Stimulated activated CD4-positive, alpha-beta T cell treated with anti-CD3 and anti-CD28 coated beads, Interleukin-12 subunit alpha, Interleukin-12 subunit beta, amount 100 ng/mL, for 4 hours (primary cell): ENCODE results near the gene CORO2A.
"Not testable (repeated sequence)": the region's sequence is repeated elsewhere in the genome, so short reads cannot be mapped to it uniquely, and the experiment has no call there.

Experiments
- DNase-seq: peaks from one replicate; pipeline ENCODE4 v3.0.0-alpha.2; 2020

The CORO2A gene

DNA sequence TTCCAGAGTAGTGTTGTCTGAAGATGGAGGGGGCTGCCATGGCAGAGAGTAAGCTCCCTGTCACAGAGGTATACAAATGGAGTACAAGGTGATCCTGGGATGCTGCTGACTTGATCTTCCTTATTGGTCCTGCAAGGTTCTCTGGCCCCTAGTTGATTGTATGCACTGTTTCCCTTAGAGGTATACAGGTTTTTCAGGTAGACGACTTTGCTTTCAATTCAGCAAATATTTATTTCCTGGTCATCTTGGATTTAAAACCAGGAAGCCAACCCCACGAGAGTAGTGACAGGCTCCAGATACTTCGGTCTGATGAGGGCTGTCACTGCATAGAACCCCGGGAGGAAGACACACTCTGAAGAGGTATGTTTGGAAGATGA lies 56.9 kb downstream of the CORO2A start:
- no peak for DNase-seq

DNA sequence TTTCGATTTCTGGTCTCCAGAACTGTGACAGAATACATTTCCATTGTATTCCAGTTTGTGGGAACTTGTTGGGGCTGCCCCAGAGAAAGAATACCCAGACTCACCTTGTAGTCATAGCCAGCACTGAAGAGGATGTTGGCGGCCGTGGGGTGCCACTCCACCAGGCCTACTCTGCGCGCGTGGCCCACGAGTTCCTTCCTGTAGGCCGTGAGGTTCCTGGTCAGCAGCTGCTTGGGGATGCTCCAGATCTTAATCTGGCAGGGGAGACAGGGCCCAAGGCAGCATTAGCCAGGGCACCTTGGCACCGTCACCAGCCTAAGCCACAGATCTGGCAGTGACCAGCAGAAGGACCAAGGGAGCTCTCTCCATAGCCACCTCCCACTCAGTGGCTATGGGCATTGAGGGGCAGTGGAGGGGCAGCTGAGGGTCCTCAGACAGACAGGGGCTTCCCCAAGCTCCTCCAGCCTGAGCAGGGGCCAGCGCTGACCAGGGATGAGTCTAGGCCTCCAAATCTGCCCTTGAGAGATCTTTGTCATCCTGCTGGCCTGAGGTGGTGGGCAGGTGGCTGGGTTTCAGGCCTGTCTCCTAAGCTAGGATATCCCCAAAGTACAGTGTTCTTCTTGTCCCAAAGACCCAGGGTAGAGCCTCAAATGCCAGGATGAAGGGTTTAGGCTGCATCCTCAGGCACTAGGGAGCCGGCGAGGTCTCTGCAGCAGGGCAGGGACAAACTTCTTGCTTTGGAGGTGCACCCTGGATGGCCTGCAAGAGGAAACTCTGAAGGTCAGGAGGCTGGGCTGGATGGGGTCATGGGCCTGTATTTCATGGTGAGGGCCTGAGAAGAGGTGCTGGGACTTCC lies 57.5 kb downstream of the CORO2A start:
- DNase-seq: no peak

DNA sequence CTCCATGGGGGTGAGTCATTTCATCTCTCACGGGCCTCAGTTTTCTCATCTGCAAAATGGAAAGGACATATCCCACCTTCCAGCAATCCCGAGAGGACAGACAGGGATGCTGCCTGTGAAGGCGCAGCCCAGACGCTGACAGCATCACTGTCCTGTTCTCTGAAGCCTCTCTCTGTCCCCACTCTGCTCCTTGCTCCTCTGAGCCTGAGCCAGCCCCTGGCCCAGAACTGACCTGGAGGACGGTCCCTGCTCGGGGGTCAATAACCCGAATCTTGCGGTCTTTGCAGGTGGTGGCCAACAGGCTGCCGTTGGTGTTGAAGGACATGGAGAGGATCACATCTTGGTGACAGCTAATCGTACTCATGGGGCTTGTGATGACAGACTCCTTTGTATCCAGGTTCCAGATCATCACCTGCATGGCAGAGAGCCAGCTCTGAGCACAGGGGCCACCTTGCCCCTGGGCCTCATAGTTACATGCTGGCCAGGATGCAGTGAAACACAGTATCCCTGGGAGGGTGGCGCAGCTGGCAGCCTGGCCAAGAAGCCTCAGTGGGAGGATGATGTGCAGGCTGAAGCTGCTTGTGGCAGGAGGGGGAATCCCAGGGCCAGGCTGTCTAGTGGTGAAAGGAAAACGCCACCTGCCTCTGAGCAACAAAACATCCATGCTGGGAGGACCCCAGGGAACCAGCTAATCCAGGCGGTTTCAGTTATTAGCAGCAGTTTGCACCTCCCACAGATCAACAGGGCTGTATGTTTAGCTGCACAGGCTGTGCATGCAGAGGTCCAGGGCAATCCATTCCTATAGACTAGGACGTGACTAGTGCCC lies 59.4 kb downstream of the CORO2A start:
- DNase-seq: no peak

DNA sequence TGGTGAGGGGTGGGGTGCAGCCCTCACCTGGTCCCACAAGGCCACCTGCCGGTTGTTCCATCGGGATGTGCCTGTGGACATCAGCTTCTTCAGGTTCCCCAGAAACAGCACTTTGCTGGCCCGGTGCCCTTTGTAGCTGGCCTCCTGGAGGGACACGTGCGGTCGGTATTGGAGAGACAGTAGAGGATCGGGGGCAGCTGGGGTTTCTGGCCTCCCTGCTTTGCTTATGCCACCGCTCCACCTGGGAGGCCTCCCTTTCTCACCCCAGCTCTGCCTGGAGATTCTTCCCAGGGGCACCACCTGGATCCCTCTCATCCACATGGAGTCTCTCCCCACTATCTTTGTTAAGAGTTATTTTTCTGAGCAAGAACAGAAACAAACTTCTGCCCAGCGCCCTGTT lies 60.3 kb downstream of the CORO2A start:
- DNase-seq: no peak

DNA sequence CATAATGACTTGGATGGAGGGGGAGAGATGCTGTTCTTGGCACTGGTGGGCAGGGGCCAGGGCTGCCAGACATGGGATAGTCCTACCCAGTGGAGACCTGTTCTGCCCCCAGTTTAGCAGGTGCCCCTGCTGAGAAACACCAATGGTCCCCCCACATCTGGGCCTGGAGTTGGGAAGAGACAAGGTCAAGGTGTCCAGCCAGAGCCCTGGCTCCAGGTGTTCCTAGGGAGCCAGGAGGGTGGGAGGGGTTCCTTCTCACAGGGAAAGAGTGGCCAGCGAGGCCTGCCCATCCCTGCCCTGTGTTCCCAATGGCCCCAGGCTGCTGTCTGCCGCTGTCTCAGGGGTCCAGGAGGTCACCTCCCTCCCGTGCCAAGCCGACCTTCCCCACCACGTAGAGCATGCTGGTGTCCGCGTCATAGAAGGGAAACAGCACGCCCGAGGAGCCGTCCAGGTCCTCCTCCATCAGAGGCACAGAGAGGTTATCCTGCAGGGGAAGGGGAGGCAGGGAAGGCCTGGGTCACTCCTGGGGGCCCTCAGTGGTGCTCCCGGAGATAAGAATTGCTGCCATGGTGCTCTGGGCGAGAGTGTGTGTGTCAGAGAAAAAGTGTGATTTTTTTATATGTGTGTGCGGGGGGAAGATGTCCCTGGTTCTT lies 61.7 kb downstream of the CORO2A start:
- no peak for DNase-seq

DNA sequence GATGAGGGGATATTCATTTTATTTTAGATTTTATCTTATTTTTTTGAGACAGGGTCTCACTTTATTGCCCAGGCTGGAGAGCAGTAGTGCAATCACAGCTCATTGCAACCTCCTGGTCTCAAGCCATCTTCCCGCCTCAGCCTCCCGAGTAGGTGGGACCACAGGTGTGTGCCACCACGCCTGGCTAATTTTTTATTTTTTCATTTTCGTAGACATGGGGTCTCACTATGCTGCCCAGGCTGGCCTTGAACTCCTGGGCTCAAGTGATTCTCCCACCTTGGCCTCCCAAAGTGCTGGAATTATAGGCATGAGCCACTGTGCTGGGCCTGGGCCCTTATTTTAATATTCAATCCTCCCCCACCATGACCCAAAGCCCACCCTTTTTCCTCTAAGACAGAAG lies 62.4 kb downstream of the CORO2A start:
- not testable (repeated sequence) for DNase-seq

DNA sequence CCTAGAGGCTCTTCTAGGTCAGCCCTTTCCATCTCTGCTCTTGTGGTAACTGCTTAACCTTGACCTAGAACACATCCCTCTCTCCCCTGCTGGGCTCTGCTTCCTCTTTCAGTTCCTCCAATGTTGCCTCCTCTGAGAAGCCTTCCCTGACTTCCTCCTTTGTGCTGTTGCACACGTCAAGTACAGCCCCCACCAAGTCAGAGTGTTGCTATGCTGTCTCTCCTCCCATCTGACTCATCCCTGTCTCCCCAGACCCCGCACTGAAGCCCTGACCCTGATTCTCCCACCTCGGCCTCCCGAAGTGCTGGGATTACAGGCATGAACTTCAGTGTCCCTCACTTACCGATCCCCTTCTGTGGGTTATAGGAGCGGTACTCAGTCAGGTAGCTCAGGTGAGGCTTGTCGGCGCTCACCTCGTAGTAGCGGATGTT lies 63.0 kb downstream of the CORO2A start:
- DNase-seq: no peak

DNA sequence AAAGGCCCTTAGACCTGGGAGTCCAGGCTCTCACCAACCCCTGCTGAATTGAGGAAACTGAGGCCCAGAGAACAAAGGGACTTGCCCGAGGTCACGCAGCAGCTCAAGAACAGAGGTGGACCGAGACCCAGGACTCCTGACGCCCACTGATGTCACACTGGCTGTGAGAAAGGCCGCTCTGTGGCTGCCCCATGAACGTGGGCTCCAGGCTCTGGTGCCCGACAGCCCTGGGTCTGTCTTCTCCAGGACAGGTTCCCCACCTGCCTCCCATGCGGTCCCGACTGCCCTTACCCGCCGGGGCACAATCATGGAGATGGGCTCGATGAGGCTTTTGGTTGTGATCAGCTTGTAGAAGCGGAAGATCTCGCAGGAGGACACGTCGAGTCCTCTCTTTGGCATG lies 64.1 kb downstream of the CORO2A start:
- no peak for DNase-seq

DNA sequence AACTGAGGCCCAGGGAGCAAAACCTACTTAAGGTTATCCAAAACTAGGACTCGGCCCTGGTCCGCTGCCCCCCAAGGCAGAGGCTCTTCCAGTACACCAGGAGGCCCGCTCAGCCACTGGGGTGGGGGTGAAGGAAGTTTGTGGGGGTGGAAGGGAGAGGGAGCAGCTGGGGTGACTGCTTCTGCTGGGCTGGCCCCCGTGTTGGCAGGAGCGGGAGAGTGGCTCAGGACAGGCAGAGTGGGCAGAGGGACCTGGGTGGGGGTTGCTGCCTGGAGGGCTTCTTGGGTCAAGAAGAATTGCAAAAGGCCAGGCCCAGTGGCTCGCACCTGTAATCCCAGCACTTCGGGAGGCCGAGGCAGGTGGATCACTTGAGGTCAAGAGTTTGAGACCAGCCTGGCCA lies 65.2 kb downstream of the CORO2A start:
- DNase-seq: no peak

DNA sequence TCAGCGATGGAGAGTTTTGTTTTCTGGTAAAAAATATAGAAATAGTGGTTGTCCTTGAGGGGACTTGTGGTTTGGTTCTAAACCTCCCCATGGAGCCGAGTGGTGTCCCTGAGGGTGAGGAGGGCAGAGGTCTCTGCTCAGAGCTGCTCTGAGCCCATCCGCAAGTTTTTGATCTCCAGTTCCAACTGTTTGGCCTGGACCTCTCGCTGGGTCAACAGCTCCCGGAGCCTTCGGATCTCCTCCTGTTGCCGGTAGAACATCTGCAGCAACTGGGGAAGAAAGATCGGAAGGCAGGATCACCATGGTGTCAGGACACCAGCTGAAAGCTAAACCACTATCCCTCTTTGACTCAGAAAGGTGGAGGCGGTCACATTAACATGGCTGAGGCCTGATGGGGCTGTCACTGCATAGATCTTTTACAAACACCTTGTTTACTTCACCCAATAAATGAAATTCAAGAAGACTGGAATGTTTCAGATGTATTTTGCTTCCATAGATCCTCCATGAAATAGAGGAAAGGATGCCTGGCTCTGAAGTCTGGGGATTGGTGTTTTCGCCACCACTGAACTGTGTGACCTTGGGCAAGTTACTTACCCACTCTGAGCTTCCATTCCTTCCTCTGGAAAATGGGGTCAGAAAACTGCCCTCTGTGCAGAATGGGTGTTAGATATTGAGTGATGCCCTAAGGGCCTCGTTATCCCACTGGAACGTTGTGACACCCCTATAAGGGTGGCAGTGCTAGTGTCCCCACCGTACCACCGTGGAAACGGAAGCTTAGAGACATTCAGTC lies 67.6 kb downstream of the CORO2A start:
- no peak for DNase-seq

DNA sequence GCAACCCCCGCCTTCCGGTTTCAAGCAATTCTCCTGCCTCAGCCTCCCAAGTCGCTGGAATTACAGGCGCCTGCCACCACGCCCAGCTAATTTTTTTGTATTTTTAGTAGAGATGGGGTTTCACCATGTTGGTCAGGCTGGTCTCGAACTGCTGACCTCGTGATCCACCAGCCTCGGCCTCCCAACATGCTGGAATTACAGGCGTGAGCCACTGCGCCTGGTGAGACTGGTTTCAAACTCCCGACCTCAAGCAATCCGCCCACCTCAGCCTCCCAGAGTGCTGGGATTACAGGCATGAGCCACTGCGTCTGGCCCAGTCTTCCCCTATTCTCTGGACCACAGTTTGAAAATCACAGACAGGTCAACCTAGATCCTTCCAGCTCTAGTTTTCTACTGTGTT lies 68.3 kb downstream of the CORO2A start:
- DNase-seq: not testable (repeated sequence)

DNA sequence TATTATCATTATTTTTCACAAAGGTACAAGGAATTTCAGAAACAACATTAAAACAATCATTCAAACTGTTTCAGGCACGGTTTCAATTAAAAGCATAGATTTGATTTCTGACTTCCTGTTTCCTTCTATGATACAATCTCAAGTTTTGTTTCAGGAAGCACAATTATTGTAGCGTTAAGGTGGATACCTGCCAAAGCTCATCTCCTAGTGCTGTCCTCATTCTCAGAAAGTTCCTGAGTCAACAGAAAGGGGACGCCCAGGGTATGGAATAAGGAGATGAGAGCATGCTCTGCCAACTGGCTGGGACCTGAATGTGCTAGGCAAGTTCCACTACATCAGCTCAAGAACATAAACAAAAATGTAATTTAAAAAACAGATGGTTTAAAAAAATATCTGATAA lies 71.4 kb downstream of the CORO2A start:
- no peak for DNase-seq

DNA sequence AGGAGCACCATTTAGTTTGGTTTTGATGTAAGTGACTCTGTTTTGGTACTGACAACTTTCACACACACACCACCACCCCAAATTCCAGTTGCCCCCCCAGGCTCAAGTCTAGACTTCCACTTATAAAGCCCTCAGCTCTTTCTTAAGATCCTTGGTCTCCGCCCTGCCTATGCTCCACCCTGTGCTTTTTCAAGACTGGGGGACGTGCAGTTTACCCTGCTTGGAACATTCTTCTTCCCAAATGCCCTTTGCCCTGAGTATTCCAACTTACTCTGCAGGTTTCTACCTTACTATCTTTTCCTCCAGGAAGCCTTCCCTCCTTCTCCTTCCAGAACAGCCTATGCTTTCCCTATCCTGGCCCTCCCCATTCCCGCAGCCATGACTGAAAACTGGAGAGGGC lies 72.0 kb downstream of the CORO2A start:
- DNase-seq: no peak

DNA sequence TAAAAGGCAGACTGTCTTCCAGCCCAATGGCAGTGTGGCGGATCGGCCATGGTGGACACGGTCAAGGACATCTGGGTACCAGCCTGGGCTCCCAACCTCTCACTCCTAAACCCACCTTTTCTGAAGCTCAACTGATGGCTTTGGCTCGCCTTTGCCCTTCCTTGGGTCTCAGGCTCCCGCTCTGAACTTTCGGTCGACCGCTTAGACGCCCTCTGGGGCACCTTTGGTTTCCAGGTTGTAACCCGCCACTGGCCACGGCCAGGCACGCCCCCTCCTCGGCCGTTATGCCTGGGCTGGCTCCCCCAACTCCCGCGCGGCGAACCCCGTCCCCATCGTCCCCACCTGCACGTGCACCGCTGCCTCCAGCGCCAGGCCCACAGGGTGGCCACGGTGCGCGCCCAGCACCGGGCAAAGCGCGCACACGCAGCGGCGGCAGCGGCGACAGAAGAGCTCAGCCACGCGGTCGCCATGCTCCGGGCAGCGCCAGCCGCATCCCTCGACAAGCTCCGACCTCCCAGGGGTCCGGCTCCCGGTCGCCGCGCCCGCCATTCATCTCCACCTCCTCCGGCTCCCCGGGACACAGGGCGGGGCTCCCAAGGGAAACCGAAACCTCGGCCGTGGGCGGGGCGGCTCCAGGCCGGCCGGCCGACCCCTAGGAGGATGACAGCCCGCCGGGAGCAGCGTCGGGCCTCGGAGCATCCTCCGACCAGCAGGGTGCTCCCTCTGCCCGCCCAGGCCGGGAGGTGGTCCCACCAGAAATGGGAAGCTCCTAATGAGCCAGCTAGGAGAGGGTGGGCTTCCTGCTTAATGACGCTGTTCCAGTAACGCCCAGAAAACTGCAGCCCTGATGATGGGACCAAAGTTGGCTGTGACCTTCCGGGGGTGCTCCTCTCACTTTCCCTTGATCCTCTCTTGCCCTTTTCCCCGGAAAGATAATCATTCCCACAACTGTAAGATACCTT lies 73.5 kb downstream of the CORO2A start, which contains the start of gene TRIM14:
TRIM14 (minus strand) TSS at position 583 of the 962 bp plus-strand sequence; CDS start at position 549, 34 bp downstream.
- DNase-seq: peak; percentile 56

DNA sequence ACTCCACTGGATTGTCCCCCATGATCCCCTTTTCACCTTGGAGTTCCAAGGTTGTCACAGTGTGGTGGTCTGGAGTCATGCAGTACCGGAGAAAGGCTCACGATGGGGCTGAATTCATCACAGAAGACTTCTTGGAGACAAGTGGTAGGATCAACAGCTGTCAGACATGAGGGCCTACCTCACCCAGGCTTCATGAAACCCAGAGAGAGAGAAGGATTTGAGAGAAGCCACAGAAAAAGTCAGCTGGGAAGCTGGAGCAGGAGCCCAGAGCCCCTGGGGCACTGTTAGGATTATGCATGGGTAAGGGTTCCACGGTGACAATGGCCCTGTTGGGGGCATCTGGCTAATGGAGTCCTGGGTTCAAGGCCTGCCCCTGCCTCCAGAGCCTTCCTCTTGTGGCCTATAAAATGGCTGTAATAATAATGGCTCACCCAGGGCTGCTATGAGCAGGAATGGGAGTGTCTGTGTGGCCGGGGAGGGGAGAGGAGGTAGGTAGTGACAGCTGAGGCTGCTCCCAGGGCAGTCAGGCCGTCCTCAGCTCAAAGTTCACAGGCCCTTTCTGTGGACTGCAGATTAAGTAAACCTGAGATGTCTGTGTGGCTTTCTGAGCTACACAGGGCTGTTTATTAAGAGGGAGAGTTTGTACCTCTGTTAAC lies 74.3 kb downstream of the CORO2A start:
- peak; percentile 23 for DNase-seq

DNA sequence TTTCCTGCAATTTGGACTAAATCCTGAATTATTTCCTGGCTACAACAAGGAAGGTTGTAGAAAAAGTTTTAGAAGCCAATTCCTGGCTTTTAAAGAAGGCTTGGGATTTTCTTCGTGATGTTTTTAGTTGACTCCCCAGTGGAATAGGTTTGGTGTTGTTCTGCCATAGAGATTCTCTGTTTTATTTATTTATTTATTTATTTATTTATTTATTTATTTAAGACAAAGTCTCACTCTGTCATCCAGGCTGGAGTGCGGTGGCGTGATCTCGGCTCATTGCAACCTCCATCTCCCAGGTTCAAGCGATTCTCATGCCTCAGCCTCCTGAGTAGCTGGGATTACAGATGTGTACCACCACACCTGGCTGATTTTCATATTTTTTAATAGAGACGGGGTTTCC lies 75.3 kb downstream of the CORO2A start:
- not testable (repeated sequence) for DNase-seq

DNA sequence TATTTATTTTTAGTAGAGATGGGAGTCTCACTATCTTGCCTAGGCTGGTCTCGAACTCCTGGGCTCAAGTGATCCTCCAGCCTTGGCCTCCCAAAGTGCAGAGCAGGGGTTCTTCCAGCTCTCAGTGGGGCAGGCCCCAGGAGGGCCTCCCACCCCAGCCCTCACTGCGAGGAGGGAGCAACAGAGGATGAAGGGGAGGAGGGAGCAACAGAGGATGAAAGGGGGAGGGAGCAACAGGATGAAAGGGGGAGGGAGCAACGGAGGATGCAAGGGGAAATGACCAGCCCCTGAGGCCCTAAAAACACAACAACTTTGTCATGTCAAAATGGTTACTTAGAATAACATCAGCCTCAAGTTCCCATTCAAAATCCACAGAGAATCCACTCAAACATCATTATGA lies 83.4 kb downstream of the CORO2A start:
- DNase-seq: no peak

DNA sequence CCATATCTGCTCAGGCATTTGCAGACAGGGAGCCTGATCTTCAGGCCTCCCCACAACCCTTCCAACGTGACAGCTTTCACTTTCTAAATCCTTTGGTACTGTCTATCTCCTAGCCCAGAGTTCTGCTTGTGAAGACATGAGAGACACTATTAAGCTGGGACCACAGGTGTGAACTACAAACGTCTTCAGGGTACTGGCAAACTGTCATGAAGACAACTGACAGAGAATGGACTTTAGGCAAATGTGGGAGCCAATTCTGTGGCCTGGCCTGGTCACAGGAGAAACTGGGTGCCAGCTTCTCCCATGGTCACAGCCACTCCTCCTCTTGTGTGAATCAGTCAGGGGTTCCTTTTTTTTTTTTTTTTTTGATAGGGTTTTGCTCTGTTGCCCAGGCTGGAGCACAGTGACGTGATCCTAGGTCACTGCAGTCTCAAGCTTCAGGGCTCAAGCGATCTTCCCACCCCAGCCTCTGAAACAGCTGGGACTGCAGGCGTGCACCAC lies 83.9 kb downstream of the CORO2A start:
- no peak for DNase-seq

DNA sequence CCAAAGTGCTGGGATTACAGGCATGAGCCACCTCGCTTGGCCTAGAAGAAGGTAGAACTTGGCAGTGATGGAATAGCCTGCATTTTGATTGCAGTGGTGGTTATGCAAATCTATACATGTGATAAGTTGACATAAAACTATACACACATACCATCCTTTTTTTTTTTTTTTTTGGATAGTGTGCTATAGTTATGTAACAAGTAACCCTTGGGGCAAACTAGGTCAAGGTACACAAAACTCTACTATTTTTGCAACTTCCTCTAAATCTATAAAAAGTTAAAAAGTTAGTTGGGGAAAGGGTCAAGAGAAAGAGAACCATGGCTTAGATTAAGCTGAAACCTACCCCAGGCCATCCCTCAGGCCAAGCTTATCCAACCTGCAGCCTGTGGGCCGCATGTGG lies 84.5 kb downstream of the CORO2A start:
- DNase-seq: no peak

DNA sequence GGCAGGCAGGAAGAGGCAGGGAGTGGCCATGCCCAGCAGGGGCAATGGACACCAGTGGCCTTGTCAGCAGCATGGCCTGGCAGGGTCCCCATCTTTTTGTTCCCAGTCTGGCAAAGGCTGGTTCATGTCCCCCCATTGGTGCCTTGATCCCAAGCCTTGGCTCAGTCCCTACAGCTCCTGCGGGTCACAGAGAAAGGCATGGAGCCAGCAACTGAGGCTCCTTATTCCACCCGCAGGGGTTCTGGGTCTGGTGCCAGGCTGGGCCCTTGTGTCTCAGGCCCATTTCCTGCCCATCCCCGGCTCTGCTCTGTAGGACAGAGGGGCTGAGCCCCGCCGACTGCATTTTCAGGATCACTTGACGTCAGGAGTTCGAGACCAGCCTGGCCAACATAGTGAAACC lies 87.4 kb downstream of the CORO2A start:
- no peak for DNase-seq

DNA sequence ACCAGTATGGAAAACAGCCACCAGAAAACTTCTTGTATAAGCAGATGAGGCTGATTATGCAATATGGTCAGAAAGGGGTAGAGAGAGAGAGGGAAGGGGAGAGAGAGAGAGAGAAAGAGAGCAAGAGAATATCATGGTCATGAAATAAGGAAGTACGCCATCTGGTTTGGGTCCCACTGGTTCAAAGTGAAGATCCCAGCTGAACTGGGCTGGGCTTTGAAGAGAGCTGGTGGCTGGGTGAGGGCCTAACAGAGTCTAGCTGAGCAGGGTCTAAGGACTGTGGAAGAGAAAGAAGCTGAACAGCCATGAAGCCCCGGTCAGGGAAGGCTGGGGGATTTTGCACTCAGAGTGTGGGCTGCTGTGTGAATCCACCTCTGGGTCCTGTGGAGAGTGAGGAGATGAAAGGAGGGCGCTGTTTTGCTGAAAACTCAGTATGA lies 88.0 kb downstream of the CORO2A start:
- DNase-seq: no peak
